SK-N-DZ (cell line): ENCODE results near the gene RMND5B. TPM values are rescaled to one million over a fixed set of nuclear protein-coding genes. Genes with fewer than 3 reads are reported as not detected.
"Not testable (repeated sequence)": the region's sequence is repeated elsewhere in the genome, so short reads cannot be mapped to it uniquely, and the experiment has no call there.

Experiments
- DNase-seq: peaks from one replicate; pipeline ENCODE4 v3.0.0-alpha.2; 2015; ENCODE audit warnings: low spot score
- polyA plus RNA-seq, 2 experiments: library from polyadenylated mRNA; depleted of rRNA; stranded (reverse); fragments of >200 nt; gene quantifications; 2 replicates each; pipeline ENCODE4 v1.2.3, GENCODE V29; 2014

Gene RMND5B
- polyA plus RNA-seq (2014; cell fraction: cytosol; rRNA removed), result 55.4 and 55.6 TPM in 2 replicates
- 51.4 and 51.9 TPM in 2 replicates for polyA plus RNA-seq (2014; cell fraction: nucleus; rRNA removed)

DNA sequence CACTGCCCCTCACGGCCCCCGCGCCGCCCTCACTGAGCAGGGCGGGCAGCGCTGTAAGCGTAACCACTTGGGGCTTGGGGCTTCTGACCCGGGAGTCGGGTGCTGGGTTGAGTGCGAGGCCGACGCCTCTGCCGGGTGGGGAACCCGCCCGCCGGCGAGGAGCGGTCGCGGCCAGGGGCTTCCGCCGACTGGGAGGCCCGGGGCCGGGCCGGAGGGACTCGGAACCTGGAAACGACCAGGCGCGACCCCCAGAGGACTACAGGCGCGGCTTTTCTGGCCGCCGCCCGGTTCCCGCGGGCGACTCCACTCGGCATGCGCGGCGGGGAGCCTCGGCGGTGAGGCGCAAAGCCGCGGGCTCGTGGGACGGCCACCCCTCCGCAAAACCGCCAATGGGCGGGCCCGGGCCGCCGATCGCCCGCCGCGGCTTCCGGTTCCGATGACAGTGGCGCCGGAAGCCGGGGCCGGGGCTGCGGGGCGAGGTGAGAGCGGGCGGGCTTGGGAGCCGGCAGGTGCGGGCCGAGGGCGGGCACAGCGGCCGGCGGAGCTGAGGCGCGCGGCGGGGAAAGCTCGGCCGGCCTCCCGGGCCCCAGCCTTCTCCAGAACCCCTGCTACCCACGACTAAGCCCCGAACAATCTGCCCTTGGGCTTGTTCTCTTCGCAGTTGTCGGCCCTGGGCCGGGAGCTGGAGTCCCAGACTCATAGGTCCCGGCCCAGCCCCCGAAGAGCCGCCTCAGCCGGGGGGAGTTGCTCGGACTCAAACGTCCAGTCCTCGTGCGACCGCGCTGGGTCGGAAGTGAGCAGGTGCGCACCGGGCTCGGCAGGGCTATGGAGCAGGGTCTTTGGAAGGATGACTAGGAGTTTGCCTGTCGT lies at the start of gene RMND5B:
RMND5B (plus strand) TSS at position 439 of the 870 bp plus-strand sequence. CDS start 7,106 bp downstream, outside the sequence.
- peak; percentile 88 for DNase-seq

DNA sequence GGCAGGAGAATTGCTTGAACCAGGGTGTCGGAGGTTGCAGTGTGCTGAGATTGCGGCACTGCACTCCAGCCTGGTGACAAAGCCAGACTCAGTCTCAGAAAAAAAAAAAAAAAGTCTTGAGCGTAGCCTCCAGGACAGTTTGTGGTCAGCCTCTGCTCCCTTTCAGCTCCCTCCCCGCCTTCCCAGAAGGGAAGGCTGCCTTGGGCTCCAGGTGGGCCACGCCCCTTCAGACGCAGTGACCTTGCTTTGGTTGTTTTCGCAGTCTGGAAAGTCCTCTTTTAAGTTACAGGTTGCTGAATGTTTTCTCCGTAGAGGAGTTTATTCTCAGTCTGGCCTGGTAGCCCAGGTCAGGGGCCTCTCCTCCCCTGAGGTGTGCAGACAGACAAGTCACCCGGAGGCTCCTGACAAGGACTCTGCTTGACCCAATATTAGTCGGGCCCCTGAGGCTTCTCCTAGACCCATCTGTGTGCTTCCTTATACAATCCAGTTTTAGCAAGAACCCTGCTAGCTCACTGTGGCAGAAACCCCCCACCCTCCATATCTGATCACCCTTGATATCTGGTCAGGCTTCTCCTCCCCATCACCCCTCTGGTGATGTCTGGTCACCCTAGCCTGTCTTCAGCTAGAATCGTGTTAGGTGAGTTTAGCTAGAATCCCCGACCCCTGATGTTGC lies 49.1 kb upstream of the RMND5B start:
- no peak for DNase-seq

- no peak for DNase-seq
These were observed 46.9 kb upstream of the RMND5B start for GRCh38 chr5:178083922-178084321.

GRCh38 chr5:178085316-178085715 lies 45.5 kb upstream of the RMND5B start:
- no peak for DNase-seq

DNA sequence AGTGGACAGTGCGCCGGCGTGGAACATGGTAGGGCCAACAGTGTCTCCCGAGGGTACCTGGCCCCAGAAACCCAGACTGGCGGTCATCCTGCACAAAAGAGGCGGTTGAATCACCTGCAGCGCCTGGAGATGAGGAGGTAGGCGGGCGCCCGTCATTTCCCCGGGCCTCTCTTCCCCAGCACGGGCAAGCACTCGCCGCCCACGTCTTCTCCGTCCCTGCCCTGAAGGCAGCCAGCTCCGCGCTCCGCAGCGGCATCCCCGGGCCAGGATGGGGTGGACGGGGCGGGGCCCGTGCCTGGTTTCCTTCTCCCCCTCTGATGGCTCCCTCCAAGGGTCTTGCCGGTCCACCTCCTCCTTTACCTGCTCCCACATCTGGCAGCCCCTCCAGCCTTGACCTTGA lies 44.5 kb upstream of the RMND5B start:
- DNase-seq, result no peak

GRCh38 chr5:178087199-178087598 lies 43.6 kb upstream of the RMND5B start:
- DNase-seq, result not testable (repeated sequence)

DNA sequence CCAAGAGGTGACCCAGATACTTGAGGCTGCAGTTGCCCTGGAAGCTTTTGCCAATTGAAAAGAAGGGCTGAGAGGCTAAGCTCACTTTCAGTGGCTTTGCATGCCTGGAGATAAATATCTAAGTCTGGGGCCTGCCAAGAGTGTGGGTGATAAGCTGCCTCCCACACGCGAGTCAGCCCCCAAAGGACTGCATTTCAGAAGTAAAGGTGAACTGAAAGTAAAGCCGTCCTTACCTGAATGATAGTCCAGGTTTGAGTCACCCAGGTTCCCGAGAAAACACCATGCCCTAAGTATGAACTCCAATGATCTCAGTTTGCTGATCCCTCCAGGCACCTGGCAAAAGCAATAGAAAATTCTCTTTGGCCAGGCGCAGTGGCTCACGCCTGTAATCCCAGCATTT lies 40.0 kb upstream of the RMND5B start:
- no peak for DNase-seq

DNA sequence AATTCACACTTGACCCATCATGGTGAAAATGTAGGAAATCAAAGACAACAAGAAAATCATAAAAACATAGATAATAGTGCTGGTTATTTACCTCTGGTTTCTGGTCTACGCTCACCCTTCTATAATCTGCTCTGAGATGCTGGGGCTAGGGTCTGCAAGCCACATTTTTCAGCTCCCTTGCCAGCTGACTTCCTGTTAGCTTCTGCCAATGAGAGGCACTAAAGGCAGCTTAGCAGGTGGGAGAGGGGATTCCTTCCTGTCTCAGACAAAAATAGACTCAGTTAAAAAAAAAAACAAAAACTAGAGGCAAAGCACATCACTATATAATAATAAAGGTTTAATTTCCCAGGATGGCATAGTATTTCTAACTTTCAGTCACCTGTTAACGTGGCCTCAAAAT lies 37.7 kb upstream of the RMND5B start:
- no peak for DNase-seq

DNA sequence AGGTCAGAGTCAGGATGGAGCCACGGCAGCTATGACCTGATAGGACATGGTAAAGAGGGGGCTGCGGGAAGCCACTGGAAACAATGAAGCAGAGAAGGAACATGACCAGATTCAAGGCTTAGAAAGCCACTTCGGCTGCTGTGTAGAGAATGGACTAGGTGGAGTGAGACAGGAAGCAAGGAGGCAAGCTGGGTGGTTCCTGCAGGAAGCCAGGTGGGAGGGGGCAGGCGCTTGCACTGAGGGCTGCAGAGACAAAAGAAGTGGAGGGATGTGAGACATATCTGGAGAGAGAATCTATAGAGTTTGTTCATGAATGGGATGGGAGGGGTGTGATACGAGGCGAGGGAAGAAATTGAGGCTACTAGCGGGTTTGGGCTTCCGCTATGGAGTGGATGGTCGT lies 36.5 kb upstream of the RMND5B start:
- no peak for DNase-seq

DNA sequence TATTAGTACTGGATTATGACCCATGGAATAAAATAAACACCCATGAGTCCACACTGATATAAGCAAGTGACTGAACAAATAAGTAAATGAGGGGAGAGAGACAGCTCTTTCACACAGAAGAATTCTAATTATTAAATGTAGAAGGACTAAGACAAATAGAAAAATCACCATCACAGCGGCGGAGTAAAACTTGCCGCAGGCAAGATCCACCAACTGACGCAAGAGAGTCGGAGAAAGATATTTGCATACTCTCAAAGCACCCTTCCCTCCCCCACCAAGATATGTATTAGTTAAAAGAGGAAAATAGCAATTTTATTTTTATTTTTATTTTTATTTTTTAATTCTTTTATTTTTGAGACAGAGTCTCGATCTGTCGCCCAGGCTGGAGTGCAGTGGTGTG lies 32.1 kb upstream of the RMND5B start:
- DNase-seq, result no peak

- DNase-seq, result no peak
These were observed 27.2 kb upstream of the RMND5B start for GRCh38 chr5:178103612-178104011.

- DNase-seq, result no peak
These were observed 26.3 kb upstream of the RMND5B start for GRCh38 chr5:178104492-178104891.

GRCh38 chr5:178106086-178106485 lies 24.7 kb upstream of the RMND5B start:
- DNase-seq, result no peak

- no peak for DNase-seq
These were observed 24.1 kb upstream of the RMND5B start for GRCh38 chr5:178106556-178107239.

DNA sequence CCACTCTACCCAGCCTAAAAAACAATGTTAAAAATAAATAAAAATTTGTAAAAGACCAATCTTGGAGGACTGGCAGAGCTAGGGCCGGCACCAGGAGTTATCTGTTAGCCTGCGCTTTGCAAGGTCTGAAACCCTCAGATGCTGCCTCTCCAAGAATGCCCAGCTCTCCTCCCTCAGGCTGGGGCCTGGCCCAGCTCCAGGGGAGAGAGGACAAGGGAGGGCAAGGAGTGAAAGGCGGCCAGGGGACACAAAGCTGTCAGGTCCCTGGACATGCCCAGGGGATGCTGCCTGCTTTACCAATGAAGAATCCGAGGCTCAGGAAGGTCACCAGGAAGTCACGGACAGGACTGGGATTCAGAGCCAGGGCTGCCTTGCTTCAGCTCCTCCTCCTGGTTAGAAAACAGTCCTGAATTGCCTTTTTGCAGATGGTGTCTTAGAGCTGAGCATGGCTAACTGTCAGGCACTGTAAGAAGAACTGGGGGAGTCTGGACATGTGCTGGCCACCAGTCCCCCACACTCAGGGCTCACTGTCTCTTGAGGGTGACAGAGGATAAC lies 23.0 kb upstream of the RMND5B start:
- no peak for DNase-seq

DNA sequence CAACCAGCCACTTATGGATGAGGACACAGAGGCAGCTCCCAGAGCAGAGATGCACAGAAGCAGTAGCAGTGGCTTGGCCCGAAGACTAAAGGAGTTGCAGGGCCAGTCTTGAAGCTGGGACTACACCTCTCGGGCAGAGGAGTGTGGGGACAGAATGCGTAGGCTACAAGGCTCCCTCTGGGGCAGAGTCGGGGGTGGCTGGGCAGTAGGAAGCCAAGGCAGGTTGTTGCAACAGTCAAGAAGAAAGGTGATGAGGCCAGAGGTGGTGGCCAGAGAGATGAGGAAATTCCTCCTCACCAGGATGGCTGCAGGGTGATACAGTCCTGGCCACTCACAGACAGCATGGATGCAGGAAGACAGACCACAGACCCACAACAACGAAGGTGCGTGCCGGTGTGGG lies 22.4 kb upstream of the RMND5B start:
- no peak for DNase-seq

GRCh38 chr5:178108966-178109365 lies 21.8 kb upstream of the RMND5B start:
- no peak for DNase-seq

DNA sequence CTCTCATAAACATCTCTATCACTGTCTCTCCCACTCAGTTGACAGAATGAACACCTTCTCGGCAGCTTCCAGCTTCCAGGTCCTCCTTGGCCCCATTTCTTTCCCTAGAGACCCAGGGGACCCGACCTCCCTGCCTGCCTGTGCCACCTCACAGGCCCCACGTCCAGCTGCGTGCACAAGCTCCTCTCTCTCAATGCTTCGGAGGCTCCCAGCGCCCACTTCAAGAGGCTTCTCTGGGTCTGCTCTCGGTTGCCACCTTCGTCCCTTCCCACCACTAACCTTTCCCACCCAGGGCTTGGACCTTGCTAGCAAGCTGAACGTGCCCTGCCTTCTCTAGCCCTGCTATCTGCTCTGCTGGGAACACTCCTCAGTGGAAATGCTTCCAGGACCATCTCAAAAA lies 20.3 kb upstream of the RMND5B start:
- DNase-seq, result no peak

- no peak for DNase-seq
These were observed 18.9 kb upstream of the RMND5B start for GRCh38 chr5:178111925-178112324.

GRCh38 chr5:178112545-178112944 lies 18.3 kb upstream of the RMND5B start:
- DNase-seq, result no peak

DNA sequence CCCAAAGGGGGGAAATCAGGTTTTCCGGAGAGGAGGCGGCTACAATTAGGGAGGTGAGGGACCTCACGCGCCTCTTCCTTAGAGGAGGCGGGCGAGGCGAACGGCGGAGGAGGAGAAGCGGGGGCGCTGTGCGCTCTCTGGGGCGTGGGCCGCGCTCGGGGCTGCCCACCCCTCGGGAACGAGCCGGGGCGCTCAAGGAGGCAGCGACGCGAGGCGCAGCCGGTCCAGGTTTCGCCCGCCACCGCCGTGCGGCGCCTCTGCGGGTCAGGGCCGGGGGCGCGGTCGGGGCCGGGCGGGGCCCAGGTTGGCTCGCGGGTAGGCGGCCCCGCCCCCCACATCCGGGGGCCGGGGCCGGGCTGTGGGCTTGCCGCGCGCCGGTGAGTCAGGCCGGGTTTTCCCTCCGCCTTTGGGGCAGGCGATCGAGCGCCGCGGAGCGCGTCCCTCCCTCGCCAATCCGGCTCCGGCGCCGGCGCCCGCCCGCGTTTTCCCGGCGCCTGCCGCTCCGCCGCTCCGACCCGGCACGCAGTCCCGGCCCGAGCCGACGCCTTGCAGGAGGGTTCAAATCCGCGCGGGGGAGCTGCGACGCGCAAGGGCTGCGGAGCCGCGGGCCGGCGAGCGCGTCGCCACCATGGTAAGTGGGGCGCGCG lies 17.6 kb upstream of the RMND5B start, which contains the start of gene N4BP3:
N4BP3 (plus strand) TSS at position 392 of the 647 bp plus-strand sequence. CDS start 6,052 bp downstream, outside the sequence.
- no peak for DNase-seq
